Islet precursor cell (in vitro differentiated cells): ENCODE measurements around the gene SCARB2.

Experiments used
- DNase-seq: peaks from one replicate; pipeline ENCODE4 v3.0.0-alpha.2; 2018

The SCARB2 gene

GRCh38 chr4:76141241-76141640, 72.4 kb downstream of the SCARB2 start:
- DNase-seq = no peak

GRCh38 chr4:76127754-76128153, 85.9 kb downstream of the SCARB2 start:
- DNase-seq = no peak

- no peak for DNase-seq
Observed at GRCh38 chr4:76125816-76126215, 87.8 kb downstream of the SCARB2 start.

GRCh38 chr4:76120199-76120598, 93.4 kb downstream of the SCARB2 start:
- DNase-seq = no peak

- no peak for DNase-seq
Observed at GRCh38 chr4:76117536-76117935, 96.1 kb downstream of the SCARB2 start.

GRCh38 chr4:76116821-76117220, 96.8 kb downstream of the SCARB2 start:
- no peak for DNase-seq
